HG02973 (cell line): ENCODE measurements around the gene HHAT.

ENCODE experiments used
- ATAC-seq: cut with Tn5 transposase; IDR thresholded peaks from one replicate; pipeline ENCODE4 v1.9.1; 2021; ENCODE audit warnings: moderate library complexity; ENCODE audit not compliant: unreplicated experiment

Gene HHAT

DNA sequence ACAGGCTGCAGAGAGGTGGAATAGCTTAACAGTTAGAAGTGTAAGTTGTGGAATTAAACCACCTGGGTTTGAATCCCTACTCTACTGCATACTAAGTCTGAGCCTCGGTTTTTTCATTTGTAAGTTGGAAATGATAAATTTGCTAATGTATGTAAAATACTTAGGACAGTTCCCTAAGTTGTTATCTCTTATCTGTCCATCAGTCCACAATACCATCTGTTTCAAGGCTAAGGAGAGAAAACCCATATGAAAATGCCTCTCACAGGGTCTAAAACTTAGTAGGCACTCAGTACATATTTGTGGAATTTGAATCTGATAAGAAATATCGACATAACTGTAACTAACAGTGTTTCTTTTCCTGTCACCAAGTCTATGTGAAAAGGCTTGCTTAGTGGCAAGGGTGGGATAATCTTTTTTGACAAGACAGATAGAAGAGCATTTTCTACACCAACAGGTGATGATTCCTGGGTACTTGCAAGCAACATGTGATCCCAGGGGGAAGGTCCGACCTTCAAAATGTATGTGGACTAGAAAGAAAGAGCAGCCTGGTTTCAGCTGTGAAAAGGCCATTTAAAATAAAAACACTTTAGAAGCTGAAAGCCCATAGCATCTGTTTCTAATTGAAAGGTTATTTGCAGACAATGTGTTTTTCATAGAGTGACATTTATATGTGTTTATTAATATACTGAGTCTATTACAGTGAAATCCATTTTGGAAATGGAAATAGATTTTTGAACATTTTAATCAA is 202.9 kb downstream of the HHAT start:
- ATAC-seq, result no peak

DNA sequence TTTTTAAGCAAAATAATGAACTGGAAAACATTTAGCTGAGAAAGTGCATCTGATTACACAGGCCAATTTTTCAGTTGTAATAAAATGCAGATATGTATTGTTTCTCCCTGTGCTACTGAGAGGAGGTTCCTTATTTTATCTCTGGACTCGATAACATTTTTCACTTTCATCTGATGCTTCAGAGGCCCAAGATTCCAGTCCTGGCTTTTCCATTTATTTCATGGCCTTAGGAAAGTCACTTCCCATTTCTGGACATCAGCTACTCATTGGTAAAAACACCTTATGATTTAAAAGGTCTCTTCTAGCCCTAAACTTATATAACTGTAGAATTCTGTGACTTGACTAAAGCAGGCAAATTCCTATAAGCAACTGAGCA is 203.5 kb downstream of the HHAT start:
- no peak for ATAC-seq

DNA sequence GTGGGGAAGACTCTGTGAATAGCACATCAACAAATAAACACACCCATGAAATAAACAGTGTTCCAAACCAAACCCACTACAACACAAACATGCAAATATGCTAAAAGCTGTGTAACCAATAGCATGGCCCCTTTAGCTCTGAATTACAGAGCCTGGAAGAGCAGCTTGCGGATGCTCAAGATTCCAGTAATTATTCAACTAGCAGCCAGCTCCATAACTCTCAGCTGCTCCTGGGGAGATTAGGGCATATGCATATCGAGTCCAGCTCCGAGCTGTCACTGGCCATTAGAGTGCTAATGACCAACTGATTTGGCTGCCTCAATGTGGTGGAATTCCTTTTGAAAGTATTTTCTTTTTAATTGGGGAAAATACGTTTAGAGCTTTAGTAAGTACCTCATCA is 207.1 kb downstream of the HHAT start:
- no peak for ATAC-seq

- no peak for ATAC-seq
Measured at GRCh38 chr1:210536254-210536961, 207.7 kb downstream of the HHAT start.

- no peak for ATAC-seq
Measured at GRCh38 chr1:210540288-210540687, 211.6 kb downstream of the HHAT start.

GRCh38 chr1:210541680-210542358 is 213.1 kb downstream of the HHAT start:
- ATAC-seq, result no peak

- ATAC-seq, result no peak
Measured at GRCh38 chr1:210551899-210552298, 223.2 kb downstream of the HHAT start.

- no peak for ATAC-seq
Measured at GRCh38 chr1:210553711-210554110, 225.0 kb downstream of the HHAT start.

DNA sequence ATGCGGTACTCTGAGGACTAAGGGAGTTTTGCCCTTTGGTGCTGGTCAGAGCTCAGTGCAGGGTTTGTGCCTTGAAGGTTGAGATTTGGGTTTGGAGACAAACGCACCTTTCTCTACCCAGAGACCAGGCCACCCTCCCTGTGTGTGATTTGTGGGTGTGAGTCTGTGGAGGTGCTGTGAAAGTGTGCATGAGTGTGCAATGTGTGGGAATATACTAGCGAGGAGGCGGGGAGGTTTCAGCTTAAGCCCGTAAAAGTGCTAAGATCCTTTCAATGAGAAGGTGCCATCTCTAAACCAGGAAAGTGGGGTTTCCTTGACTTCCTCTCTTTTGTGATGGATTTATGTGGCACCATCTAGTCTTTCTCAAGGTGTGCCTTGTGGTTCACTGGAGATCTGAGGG is 225.7 kb downstream of the HHAT start:
- ATAC-seq, result no peak

DNA sequence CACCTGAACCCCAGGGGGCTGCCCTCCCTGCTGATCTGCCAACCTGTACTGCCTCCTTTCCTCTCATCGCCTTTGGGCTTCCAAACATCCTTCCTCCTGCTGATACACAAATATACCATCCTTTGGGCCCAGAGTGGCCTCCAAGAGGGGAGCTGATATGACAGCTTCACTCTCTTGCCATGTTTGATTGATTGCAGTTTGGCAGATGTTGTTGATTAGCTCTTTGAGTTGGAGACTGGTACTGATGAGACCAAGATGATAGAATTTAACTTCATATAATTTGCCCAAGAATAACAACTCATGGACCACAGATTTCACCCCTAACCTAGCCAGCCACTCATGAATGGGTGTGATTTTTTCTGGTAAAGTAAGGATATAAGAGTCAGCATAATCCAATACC is 227.8 kb downstream of the HHAT start:
- ATAC-seq, result no peak

- no peak for ATAC-seq
Measured at GRCh38 chr1:210557426-210558077, 228.8 kb downstream of the HHAT start.

DNA sequence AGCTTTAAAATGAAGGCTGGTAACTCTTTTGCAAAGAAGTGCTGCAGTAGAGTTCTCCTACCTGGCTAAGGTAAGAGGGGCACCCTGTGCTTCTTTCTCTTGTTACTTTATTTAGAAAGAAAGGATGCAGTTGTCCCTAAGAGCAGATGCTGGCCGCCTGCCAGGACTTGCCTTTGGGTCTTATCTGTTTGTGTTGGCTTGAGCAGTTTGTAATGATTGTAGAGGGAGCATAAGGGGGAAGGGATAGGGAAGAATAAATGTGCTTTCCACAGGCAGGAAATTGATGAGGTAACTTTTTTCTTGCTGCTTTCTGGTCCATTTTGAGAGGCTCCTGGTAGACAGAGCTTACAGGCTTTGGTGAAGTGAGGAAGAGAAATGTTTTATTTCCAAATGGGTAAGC is 229.6 kb downstream of the HHAT start:
- ATAC-seq, result no peak

GRCh38 chr1:210565306-210565705 is 236.6 kb downstream of the HHAT start:
- ATAC-seq, result no peak

GRCh38 chr1:210568631-210569030 is 239.9 kb downstream of the HHAT start:
- no peak for ATAC-seq

DNA sequence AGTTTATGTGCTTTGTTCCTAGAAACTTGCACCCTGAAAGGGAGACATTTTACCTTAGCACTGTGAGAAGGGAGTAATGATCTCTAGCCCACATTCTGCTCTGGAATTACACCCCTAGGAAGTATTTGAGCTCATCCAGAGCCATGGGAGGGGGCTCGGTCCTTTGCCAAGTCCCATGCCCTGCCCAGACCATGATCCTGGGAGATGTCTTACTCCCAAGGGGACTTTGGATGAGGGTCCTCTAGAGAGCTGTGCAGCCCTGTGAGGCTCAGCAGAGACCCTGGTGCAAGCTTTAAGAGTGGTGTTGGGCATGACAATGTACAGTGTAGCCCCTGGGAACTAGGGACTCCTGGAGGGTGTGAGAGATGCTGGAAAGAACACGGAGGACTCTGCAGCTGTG is 241.4 kb downstream of the HHAT start:
- ATAC-seq, result no peak

DNA sequence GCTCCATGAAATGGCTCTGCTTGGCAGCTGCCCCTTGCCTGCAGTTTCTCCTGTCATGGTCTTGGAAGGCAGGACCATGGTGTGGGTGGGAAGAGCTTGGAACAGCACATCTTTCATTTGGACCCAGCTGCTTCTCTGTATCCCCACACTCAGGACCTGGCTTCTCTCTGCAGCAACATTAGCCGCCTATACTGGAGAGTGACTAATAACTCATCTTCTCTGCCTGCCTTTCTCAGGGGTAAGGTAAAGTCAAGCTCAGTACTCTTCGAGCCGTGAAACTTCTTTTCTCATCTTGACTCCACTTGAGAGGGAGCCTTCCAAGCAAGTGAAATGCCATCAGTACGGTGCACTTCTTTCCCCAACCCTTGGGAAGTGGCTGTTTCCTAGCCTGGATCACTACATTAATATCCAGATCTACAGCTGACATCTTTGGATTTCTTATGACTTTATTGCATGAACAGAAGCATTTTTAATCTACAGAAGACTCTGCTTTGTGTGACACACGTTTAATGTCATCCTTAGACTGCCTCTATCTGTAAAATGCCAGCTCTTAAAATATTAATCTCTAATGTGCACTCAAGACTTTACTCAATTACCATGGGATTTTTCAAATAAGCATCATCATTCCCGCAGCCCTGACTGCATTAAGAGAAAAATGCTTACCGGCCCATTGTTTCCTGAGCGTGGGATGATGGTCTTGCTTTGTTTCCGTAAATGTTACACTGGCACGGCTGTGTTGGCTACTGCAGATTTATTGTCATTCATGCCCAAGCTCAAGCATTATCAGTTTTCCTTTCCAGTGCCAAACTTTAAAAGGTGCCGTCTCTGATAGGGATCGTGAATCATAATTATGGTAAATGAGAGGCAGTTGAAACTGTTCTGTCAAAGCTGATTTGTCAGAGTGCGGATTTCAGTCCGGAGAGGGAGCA is 242.9 kb downstream of the HHAT start:
- ATAC-seq, result no peak

DNA sequence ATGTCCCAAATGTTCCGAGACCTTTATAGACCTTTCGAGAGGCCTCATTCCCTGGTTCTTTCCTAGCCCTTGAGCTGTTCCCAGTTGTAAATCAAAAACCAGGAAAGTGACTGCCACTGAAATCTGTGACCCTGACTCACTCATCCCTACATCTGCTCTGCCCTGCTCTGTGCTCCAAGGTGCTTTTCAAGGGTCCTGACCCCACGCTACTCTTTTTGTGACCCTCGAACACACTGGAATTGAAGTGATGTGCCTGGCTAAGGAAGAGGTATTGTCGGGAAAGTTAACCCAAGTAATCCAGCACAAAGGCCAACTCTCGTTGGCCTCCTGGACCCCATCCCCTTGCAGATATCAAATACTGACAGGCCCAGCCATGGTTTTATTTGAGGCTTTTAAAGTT is 244.4 kb downstream of the HHAT start:
- no peak for ATAC-seq

- no peak for ATAC-seq
Measured at GRCh38 chr1:210582205-210582970, 253.7 kb downstream of the HHAT start.

- ATAC-seq, result peak; percentile 82
Measured at GRCh38 chr1:210584439-210585113, 255.9 kb downstream of the HHAT start.
